GM18517 (cell line): Measurements from ENCODE around the gene LRP2BP.
"Not testable (repeated sequence)": the region's sequence is repeated elsewhere in the genome, so short reads cannot be mapped to it uniquely, and the experiment has no call there.

Source experiments
- ATAC-seq: cut with Tn5 transposase; IDR thresholded peaks from one replicate; pipeline ENCODE4 v1.9.1; 2021; ENCODE audit warnings: mild to moderate bottlenecking, moderate library complexity; ENCODE audit not compliant: unreplicated experiment

The LRP2BP gene

GRCh38 chr4:185329879-185330510 lies 65.7 kb downstream of the LRP2BP start:
- ATAC-seq, result not testable (repeated sequence)

- ATAC-seq, result no peak
Observed at GRCh38 chr4:185328586-185328985, 67.1 kb downstream of the LRP2BP start.

GRCh38 chr4:185325721-185326120 lies 70.0 kb downstream of the LRP2BP start:
- not testable (repeated sequence) for ATAC-seq

DNA sequence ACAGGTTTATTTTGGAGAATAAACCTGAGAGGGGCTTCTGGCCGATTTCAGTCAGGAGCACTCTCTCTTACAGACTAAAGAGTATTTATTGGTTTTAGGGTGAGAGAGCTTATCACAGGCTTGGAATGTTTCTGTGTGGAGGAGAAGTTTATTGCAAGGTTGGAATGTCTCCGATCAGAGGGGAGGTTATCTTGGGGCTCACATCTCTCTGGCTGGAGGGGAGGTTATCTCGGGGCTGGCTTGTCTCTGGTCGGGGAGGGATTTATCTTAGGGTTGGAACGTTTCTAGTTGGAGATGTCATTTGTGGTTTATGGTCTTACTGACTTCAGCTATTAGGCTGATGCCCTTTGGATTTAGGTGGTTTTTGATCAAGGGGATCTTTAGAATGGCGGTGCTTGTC lies 71.4 kb downstream of the LRP2BP start:
- not testable (repeated sequence) for ATAC-seq

- ATAC-seq, result no peak
Observed at GRCh38 chr4:185323606-185324005, 72.1 kb downstream of the LRP2BP start.

DNA sequence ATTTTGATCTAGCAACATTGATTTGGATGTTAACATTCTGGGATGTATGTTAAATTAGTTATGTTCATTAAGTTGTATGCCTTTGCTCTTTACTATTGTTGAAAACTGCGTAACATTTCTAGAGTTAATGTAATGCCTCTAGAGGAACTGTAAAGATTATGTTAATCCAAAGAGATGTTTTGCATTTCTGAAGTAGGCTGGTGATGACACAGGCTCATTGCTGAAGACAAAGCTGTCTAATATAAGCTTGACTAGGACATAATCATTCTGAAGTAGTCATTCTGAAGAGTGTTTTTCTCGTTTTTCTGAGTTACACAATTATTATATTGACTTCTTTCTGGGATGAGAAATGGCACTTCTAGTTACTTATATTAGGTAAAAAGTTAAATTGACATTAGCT lies 72.9 kb downstream of the LRP2BP start:
- no peak for ATAC-seq

DNA sequence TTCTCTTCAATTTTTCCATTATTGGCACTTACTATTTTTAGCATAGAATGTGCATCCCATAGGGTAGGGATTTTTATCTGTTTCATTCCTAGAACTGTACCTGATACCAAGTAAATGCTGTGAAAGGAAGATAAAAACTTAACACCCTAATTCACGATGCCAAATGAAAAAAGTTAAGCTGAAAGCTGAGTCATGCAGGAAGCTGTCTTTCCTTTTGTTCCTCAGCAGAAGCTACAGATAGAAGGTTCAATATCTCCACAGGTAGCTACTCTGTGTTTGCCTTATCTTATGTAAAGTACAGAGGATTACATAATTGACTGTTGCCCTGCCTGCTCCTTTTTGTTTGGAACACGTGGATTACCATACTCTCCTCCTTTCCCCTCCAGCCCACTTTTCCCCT lies 77.0 kb downstream of the LRP2BP start:
- ATAC-seq, result no peak

- ATAC-seq, result no peak
Observed at GRCh38 chr4:185317880-185318279, 77.8 kb downstream of the LRP2BP start.

- ATAC-seq, result not testable (repeated sequence)
Observed at GRCh38 chr4:185317462-185317861, 78.3 kb downstream of the LRP2BP start.
